ENCODE results near the gene CHSY1. TPM values are rescaled to one million over a fixed set of nuclear protein-coding genes. Genes with fewer than 3 reads are reported as not detected.

The CHSY1 gene
- total and polyA plus RNA-seq, 2 of the 13 experiments (the other 11 are each of a cell fraction or from before 2014, with no cell fraction given): 13.3 to 13.7 TPM

- H3K36me3 ChIP-seq (replicated peaks in 1 of 2; ENCODE audit: control insufficient read depth in 1 of 2, insufficient read depth in 2 of 2, low read length in 2 of 2): peaks cover 8 to 34% of the 10 kb centered on the region in 2 experiments; a peak in 4 of 5 replicates
- intact Hi-C loops (cut with micrococcal nuclease; ENCODE audit: unreplicated experiment) (no loop called here), in situ Hi-C loops (cut with HindIII; ENCODE audit: extremely low pct_ligation_motif_present, low pct_unique_long_range_greater_than_20kb) (no loop called here)
- H3K4me2 ChIP-seq (ENCODE audit: low read depth, low read length): no peak overlapping the region
- H3K27me3 ChIP-seq (ENCODE audit: control insufficient read depth in 1 of 2, insufficient read depth in 2 of 2, low read length in 2 of 2): no peaks in the 10 kb centered on the region
- 98% methylated on average over 12 of the region's 12 CpGs for WGBS (ENCODE audit: low lambda C conversion rate)
- ATAC-seq: no peak
- no TSS peak for BruUV-seq (replicated peaks)
- no peak for DNase-seq (ENCODE audit: low spot score)
- H3K79me2 ChIP-seq (ENCODE audit: insufficient read depth, low read length): peaks cover 64% of the 10 kb centered on the region
- no peak overlapping the region for H3K27ac ChIP-seq (ENCODE audit: extremely low read length, insufficient read depth, low read length)
- no peaks in the 10 kb centered on the region for H3K9me3 ChIP-seq (ENCODE audit: low read length)
- no peak for FAIRE-seq
- no peak for TF ChIP-seq SALL1 (CRISPR knock-in tag; IDR thresholded peaks at IDR 0.05)
- TF ChIP-seq KIAA2018 (CRISPR knock-in tag; IDR thresholded peaks at IDR 0.05; ENCODE audit: borderline replicate concordance): no peak
- TF ChIP-seq ZNF256 (CRISPR knock-in tag; conservative IDR thresholded peaks at IDR 0.05): no peak
- TF ChIP-seq SAP130 (CRISPR knock-in tag; IDR thresholded peaks at IDR 0.05; ENCODE audit: low read depth): no peak
- H3K9ac ChIP-seq (ENCODE audit: insufficient read depth, low read depth, low read length): no peak overlapping the region
- H3K4me1 ChIP-seq (ENCODE audit: insufficient read depth, low read length): peaks cover 30% of the 10 kb centered on the region; the same call in 1 of the 2 replicates
- H4K20me1 ChIP-seq (ENCODE audit: insufficient read depth, low read length): peaks cover 11% of the 10 kb centered on the region; the same call in 1 of the 2 replicates
- POLR2A ChIA-PET: no interaction called here
- CTCF ChIA-PET (ENCODE audit: low intra/inter-chr PET ratio, low total read pairs): no interaction called here
- no peak overlapping the region for H3K4me3 ChIP-seq (replicated peaks in 1 of 3; ENCODE audit: insufficient read depth in 1 of 3, low read depth in 2 of 3, low read length in 3 of 3)
- H2AFZ ChIP-seq (ENCODE audit: low read length): no peak overlapping the region
Measured at GRCh38 chr15:101237251-101237650, 14.6 kb downstream of the CHSY1 start.

All from HepG2 (cell line).